Activated CD4-positive, alpha-beta T cell treated with anti-CD3 and anti-CD28 coated beads for 1 hour (primary cell): ENCODE measurements around the gene MYO1G.
A peak's percentile ranks its signal among the peaks of the same experiment; 100 is the strongest.
"Not testable (repeated sequence)": the region's sequence is repeated elsewhere in the genome, so short reads cannot be mapped to it uniquely, and the experiment has no call there.

Experiments
- DNase-seq: peaks from one replicate; pipeline ENCODE4 v3.0.0-alpha.2; 2020

MYO1G gene

GRCh38 chr7:44998153-44998871 is 19.5 kb upstream of the MYO1G start:
- no peak for DNase-seq

GRCh38 chr7:44995555-44996493 is 17.0 kb upstream of the MYO1G start:
- no peak for DNase-seq

GRCh38 chr7:44994877-44995554 is 16.2 kb upstream of the MYO1G start:
- no peak for DNase-seq

- DNase-seq: not testable (repeated sequence)
Measured at GRCh38 chr7:44992004-44992795, 13.4 kb upstream of the MYO1G start.

GRCh38 chr7:44990109-44991023 is 11.6 kb upstream of the MYO1G start:
- no peak for DNase-seq

GRCh38 chr7:44989132-44989531 is 10.3 kb upstream of the MYO1G start:
- no peak for DNase-seq

GRCh38 chr7:44988701-44989100 is 9.9 kb upstream of the MYO1G start:
- DNase-seq: no peak

- no peak for DNase-seq
Measured at GRCh38 chr7:44987996-44988395, 9.2 kb upstream of the MYO1G start.

- no peak for DNase-seq
Measured at GRCh38 chr7:44987457-44987856, 8.6 kb upstream of the MYO1G start.

- DNase-seq: peak; percentile 94
Measured at GRCh38 chr7:44986218-44987053, 7.6 kb upstream of the MYO1G start.

GRCh38 chr7:44985900-44986217 is 7.0 kb upstream of the MYO1G start:
- no peak for DNase-seq

GRCh38 chr7:44985033-44985695 is 6.3 kb upstream of the MYO1G start:
- DNase-seq: no peak

GRCh38 chr7:44984478-44984758 is 5.6 kb upstream of the MYO1G start:
- DNase-seq: no peak

- no peak for DNase-seq
Measured at GRCh38 chr7:44983742-44984477, 5.1 kb upstream of the MYO1G start.

- no peak for DNase-seq
Measured at GRCh38 chr7:44982970-44983369, 4.2 kb upstream of the MYO1G start.

GRCh38 chr7:44982535-44982923 is 3.7 kb upstream of the MYO1G start:
- no peak for DNase-seq

GRCh38 chr7:44981035-44981706 is 2.4 kb upstream of the MYO1G start:
- DNase-seq: no peak

- DNase-seq: no peak
Measured at GRCh38 chr7:44980393-44981034, 1.7 kb upstream of the MYO1G start.
